Right kidney (tissue), 1 donor: ENCODE data around the gene CDHR1.

ENCODE experiments used
- DNase-seq: peaks from one replicate; pipeline ENCODE4 v3.0.0-alpha.2; 2016

Gene CDHR1

DNA sequence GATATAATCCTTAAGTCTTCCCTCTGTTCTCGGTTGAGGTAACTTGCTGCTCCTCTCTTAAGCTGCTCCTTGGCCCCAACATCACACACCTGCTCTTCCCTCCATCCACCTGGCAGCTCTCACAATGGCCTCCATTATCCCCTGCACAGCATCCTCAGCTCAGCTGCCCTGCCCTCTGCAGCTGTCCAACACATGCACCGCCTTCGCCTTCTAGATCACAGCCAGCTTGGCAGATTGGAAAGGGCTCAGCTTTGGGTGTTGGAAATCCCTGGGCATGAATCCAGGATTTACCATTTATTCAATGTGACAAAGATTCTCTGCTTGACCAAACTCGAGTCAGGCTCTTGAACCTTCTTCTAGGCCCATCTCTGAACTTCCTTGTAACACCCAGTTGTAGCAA lies 71.1 kb downstream of the CDHR1 start:
- no peak for DNase-seq

- no peak for DNase-seq
Measured at GRCh38 chr10:84267503-84268126, 73.3 kb downstream of the CDHR1 start.

DNA sequence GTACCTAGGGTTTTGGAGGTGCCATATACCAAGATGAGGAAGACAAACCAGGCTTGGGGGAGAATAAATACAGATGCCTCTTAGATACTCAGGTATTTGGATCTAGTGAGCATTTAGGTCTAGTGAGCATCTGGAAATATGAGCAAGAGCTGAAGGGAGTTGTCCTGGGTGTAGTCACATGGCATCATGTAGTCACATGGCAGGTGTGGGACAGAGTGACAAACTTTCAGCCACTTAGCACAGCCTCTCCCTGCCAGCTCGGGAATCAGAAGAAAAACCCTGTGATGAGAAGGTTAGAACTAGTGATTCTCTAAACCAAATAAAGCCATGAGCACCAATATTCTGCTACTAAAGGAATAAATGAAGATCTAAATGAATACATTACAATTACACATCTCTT lies 74.8 kb downstream of the CDHR1 start:
- no peak for DNase-seq
